Astrocyte (in vitro differentiated cells and primary cell): ENCODE measurements around the gene MTMR12.

Source experiments
- EZH2 ChIP-seq: IDR thresholded peaks from 2 replicates; pipeline ENCODE4 v1.6.1; 2012; ENCODE audit warnings: mild to moderate bottlenecking, low read length, inconsistent platforms; ENCODE audit not compliant: insufficient read depth
- TF ChIP-seq, protein P1 (sequence below): IDR thresholded peaks from 2 replicates; pipeline ENCODE4 v1.5.1; 2011; ENCODE audit warnings: low read depth, mild to moderate bottlenecking, inconsistent platforms, low read length, moderate library complexity; ENCODE audit not compliant: insufficient read depth

DNA sequence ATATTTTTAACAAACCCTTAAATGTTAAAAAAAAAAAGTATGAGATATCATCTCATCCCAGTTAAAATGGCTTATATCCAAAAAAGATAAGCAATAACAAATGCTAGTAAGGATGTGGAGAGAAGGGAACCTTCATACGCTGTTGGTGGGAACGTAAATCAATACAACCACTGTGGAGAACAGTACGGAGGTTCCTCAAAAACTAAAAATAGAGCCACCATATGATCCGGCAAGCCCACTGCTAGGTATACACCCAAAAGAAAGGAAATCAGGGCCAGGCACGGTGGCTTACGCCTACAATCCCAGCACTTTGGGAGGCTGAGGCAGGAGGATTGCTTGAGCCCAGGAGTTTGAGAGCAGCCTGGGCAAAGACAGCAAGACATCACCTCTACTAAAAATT, 3.0 kb downstream of the MTMR12 start:
- TF ChIP-seq, protein P1, sequence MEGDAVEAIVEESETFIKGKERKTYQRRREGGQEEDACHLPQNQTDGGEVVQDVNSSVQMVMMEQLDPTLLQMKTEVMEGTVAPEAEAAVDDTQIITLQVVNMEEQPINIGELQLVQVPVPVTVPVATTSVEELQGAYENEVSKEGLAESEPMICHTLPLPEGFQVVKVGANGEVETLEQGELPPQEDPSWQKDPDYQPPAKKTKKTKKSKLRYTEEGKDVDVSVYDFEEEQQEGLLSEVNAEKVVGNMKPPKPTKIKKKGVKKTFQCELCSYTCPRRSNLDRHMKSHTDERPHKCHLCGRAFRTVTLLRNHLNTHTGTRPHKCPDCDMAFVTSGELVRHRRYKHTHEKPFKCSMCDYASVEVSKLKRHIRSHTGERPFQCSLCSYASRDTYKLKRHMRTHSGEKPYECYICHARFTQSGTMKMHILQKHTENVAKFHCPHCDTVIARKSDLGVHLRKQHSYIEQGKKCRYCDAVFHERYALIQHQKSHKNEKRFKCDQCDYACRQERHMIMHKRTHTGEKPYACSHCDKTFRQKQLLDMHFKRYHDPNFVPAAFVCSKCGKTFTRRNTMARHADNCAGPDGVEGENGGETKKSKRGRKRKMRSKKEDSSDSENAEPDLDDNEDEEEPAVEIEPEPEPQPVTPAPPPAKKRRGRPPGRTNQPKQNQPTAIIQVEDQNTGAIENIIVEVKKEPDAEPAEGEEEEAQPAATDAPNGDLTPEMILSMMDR: no peak
- TF ChIP-seq EZH2: no peak
